Subcutaneous adipose tissue (tissue), 4 donors: ENCODE data around the gene INTS7. TPM values are rescaled to one million over a fixed set of nuclear protein-coding genes. Genes with fewer than 3 reads are reported as not detected.

ENCODE experiments used
- CTCF ChIP-seq: fragments of 450-650 bp; IDR thresholded peaks from one replicate; pipeline ENCODE4 v1.5.1; 2016; ENCODE audit warnings: low read depth, mild to moderate bottlenecking, control low read depth, antibody characterized with exemption, moderate library complexity
- total RNA-seq, 4 donors: library from RNA; depleted of rRNA; stranded (reverse); fragments of >200 nt; gene quantifications; one replicate each; pipeline ENCODE4 v1.1.0, GENCODE V29; 2016

The INTS7 gene
- total RNA-seq, 4 donors from 2014 or later = 4.0 to 11.6 (median 6.6) TPM

DNA sequence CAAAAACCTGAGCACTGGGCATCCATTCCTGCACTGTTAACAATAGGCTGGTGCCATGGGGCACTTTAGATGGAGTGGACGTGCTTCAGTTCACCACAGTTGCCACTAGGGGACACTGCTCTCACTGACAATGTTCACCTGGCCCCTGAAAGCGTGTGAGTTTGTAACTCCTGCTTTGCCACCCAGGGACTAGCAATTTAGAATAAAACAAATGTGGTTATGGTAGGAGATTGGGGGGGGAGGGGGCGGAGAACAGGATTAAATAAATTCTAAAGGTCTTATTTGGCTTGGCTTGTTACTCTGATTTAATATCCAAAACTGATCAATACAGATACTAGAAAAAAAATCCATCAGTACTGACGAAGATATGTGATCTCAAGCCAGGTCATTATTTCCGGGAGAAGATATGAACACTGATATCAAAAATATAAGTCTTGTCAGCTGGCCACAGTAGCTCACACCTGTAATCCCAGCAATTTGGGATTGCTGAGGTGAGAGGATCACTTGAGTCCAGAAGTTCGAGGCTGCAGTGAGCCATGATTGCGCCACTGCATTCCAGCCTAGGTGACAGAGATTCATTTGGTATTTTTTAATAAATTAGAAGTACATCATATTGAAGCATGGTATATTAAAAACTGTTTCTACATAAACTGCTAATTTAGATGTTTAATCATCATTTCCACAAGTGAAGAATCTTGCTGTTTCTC, 23.2 kb downstream of the INTS7 start:
- TF ChIP-seq CTCF = no peak

DNA sequence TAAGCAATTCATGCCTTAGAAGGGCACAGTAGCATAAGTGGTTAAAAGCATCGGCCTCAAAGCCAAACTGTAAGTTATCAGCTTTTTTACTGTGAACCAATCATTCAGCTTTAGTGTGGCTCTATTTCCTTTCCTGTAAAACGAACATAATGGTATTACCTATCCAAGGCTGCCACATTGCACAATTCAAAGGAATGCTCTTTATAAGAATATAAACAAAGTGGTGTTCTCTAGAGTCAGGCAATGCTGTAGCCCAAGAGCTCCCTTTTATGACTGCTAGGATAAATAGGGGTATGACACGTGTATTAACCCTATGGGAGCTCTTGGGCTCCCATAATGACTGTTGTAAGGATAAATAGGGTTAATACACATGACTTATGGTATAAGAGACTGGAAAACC, 25.4 kb downstream of the INTS7 start:
- TF ChIP-seq CTCF = no peak

DNA sequence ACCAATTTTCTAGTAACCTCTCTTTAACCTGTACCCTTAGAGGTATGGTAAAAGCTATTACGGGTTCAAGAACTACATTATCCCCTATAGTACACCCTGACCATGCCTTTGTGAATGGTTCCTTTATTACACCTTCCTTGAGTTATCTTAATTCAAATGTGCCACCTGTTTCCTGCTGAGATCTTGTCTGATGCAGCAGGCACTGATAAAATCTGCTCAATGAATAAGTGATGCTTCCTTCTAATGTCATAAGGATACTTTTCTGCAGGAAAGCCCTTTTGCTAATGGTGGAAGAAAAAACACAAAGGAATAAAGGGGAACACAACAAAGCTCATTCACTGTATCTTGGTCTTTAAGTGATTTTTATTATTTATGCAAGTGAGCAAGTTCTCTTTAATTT, 25.8 kb downstream of the INTS7 start:
- TF ChIP-seq CTCF = no peak

DNA sequence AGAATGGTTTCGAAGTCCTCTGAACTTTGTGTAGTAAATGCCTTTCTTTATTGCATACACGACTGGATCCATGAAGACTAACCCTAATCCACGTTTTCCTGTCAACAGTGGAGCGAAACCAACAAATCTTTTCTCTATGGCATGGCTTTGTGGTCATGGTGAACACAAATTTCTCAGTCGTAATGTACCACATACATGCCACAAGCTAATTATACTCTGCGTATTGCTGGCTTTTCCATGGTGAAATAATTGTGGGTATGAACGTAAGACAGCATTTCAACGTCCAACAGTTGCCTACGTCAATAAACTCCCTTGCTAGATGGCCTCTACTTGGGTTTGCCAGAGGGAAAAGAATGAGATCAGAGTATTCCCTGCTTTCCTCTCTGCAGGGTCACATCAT, 27.5 kb downstream of the INTS7 start:
- no peak for TF ChIP-seq CTCF

DNA sequence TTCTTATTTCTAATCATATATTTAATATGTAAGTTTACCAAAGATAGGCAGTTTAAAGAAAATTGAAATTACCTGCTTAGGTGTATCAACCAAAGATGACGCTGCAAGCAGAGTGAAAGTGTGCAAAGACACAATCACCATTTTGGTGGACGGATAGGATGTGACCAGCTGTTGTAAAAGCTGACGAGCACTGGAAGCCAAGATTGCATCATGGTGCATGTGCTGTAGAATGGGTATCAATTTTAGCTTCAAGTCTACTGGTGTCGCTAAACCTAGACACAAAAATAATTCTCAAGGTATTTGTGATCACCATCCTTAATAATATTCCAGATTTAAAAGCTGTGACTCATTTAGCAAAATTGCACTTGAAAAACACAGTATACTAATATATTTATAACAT, 28.2 kb downstream of the INTS7 start:
- no peak for TF ChIP-seq CTCF

GRCh38 chr1:212004895-212005608, 30.3 kb downstream of the INTS7 start:
- TF ChIP-seq CTCF = no peak

GRCh38 chr1:212002536-212002935, 32.8 kb downstream of the INTS7 start:
- no peak for TF ChIP-seq CTCF
